ENCODE results near the gene SPAG17.

- TF ChIP-seq HDAC6 (IDR thresholded peaks at IDR 0.05; ENCODE audit: low read depth, low read length), result no peak
- TF ChIP-seq ZFP62 (CRISPR knock-in tag; IDR thresholded peaks at IDR 0.05), result no peak
- no peak for TF ChIP-seq NFE2L2 (IDR thresholded peaks at IDR 0.05; ENCODE audit: low read length)
- no peak for TF ChIP-seq HDAC2 (CRISPR knock-in tag; IDR thresholded peaks at IDR 0.05)
- no peak for TF ChIP-seq ZNF615 (CRISPR knock-in tag; IDR thresholded peaks at IDR 0.05; ENCODE audit: borderline replicate concordance)
- no peak for TF ChIP-seq REXO4 (CRISPR knock-in tag; IDR thresholded peaks at IDR 0.05; ENCODE audit: borderline replicate concordance)
Observed at GRCh38 chr1:118144684-118145083, 40.3 kb downstream of the SPAG17 start.
